GM19455 (cell line): Measurements from ENCODE around the gene DPYD.

Experiments
- ATAC-seq: cut with Tn5 transposase; IDR thresholded peaks from one replicate; pipeline ENCODE4 v1.9.1; 2021; ENCODE audit not compliant: unreplicated experiment

The DPYD gene

GRCh38 chr1:97073169-97073568 lies 847.7 kb downstream of the DPYD start:
- ATAC-seq, result no peak

- ATAC-seq, result no peak
These were observed 849.7 kb downstream of the DPYD start for GRCh38 chr1:97071173-97071572.

- ATAC-seq, result no peak
These were observed 850.5 kb downstream of the DPYD start for GRCh38 chr1:97070376-97070775.

- no peak for ATAC-seq
These were observed 851.5 kb downstream of the DPYD start for GRCh38 chr1:97069312-97069711.

GRCh38 chr1:97066860-97067259 lies 854.0 kb downstream of the DPYD start:
- no peak for ATAC-seq

GRCh38 chr1:97063532-97063931 lies 857.3 kb downstream of the DPYD start:
- ATAC-seq, result no peak

- no peak for ATAC-seq
These were observed 859.2 kb downstream of the DPYD start for GRCh38 chr1:97061604-97062003.

GRCh38 chr1:97056386-97056785 lies 864.4 kb downstream of the DPYD start:
- no peak for ATAC-seq

- ATAC-seq, result no peak
These were observed 867.6 kb downstream of the DPYD start for GRCh38 chr1:97053268-97053667.

- no peak for ATAC-seq
These were observed 869.0 kb downstream of the DPYD start for GRCh38 chr1:97051823-97052222.

- no peak for ATAC-seq
These were observed 870.3 kb downstream of the DPYD start for GRCh38 chr1:97050506-97050905.

GRCh38 chr1:97047421-97047793 lies 873.4 kb downstream of the DPYD start:
- ATAC-seq, result no peak

- no peak for ATAC-seq
These were observed 873.9 kb downstream of the DPYD start for GRCh38 chr1:97046765-97047420.

- no peak for ATAC-seq
These were observed 876.6 kb downstream of the DPYD start for GRCh38 chr1:97044159-97044760.

- no peak for ATAC-seq
These were observed 878.3 kb downstream of the DPYD start for GRCh38 chr1:97042551-97042950.

GRCh38 chr1:97041026-97041425 lies 879.8 kb downstream of the DPYD start:
- ATAC-seq, result no peak

- no peak for ATAC-seq
These were observed 882.4 kb downstream of the DPYD start for GRCh38 chr1:97038410-97038809.

- no peak for ATAC-seq
These were observed 886.2 kb downstream of the DPYD start for GRCh38 chr1:97034651-97035050.

- no peak for ATAC-seq
These were observed 886.9 kb downstream of the DPYD start for GRCh38 chr1:97033949-97034348.
